Spleen (tissue), 7 donors: ENCODE measurements around the gene KIF3A.

ENCODE experiments used
- POLR2AphosphoS5 ChIP-seq, 3 donors: sonication (generic); formaldehyde crosslinking; IDR thresholded peaks; one replicate each; pipeline ENCODE4 v1.5.1; 2017; ENCODE audit warnings: antibody characterized with exemption in 3 of 3
- TF ChIP-seq, protein P1 (sequence below), 11 experiments: fragments of 200-600 bp in 7 of 11; fragments of 450-650 bp in 4 of 11; sonication (generic) in 4 of 11; IDR thresholded peaks in 8 of 11; conservative IDR thresholded peaks in 3 of 11; 1 replicate in 7 of 11; 2 replicates in 4 of 11; pipeline versions ENCODE4 v1.4.0 to v1.8.0; 2016 to 2021; ENCODE audit warnings: antibody characterized with exemption in 11 of 11, inconsistent platforms in 4 of 11, mild to moderate bottlenecking in 1 of 11
- donor health status: DM: no; HTN: no; CAD: no; lungs with moderate emphysema.
- donor health status: DM: no; HTN: no; CAD: no.
- donor health status: DM: no; HTN: no; CAD: no.

DNA sequence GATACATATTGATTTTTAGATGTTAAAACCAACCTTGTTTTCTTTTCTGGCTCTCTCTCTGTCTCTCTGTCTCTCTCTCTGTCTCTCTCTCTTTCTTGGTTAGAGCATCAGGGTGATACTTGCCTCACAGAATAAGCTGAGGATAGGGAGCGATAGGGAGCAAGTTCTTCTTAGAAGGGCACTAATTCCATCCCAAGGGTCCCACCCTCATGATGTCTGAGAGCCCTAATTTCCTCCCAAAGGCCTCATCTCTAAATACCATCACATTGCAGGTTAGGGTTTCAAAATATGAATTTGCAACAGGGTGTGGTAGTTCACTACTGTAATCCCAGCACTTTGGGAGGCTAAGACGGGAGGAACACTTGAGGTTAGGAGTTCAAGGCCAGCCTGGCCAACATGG lies 4.8 kb upstream of the KIF3A start:
- TF ChIP-seq, protein P1, sequence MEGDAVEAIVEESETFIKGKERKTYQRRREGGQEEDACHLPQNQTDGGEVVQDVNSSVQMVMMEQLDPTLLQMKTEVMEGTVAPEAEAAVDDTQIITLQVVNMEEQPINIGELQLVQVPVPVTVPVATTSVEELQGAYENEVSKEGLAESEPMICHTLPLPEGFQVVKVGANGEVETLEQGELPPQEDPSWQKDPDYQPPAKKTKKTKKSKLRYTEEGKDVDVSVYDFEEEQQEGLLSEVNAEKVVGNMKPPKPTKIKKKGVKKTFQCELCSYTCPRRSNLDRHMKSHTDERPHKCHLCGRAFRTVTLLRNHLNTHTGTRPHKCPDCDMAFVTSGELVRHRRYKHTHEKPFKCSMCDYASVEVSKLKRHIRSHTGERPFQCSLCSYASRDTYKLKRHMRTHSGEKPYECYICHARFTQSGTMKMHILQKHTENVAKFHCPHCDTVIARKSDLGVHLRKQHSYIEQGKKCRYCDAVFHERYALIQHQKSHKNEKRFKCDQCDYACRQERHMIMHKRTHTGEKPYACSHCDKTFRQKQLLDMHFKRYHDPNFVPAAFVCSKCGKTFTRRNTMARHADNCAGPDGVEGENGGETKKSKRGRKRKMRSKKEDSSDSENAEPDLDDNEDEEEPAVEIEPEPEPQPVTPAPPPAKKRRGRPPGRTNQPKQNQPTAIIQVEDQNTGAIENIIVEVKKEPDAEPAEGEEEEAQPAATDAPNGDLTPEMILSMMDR (IDR thresholded peaks at IDR 0.05 in 8 of 11, conservative IDR thresholded peaks at IDR 0.05 in 3 of 11): no peak
- no peak for TF ChIP-seq POLR2AphosphoS5 (IDR thresholded peaks at IDR 0.05)
